ENCODE results near the gene SERPINB6. TPM values are rescaled to one million over a fixed set of nuclear protein-coding genes. Genes with fewer than 3 reads are reported as not detected.
A peak's percentile ranks its signal among the peaks of the same experiment; 100 is the strongest.

The SERPINB6 gene
- total and polyA plus RNA-seq, 9 of the 15 experiments (the other 6 are each of a cell fraction or from before 2014, with no cell fraction given): 86.6 to 211 (median 143) TPM

GRCh38 chr6:2999618-3000557 is 28.5 kb upstream of the SERPINB6 start, which contains the start of gene NQO2 (continued):
- TF ChIP-seq, protein P1, sequence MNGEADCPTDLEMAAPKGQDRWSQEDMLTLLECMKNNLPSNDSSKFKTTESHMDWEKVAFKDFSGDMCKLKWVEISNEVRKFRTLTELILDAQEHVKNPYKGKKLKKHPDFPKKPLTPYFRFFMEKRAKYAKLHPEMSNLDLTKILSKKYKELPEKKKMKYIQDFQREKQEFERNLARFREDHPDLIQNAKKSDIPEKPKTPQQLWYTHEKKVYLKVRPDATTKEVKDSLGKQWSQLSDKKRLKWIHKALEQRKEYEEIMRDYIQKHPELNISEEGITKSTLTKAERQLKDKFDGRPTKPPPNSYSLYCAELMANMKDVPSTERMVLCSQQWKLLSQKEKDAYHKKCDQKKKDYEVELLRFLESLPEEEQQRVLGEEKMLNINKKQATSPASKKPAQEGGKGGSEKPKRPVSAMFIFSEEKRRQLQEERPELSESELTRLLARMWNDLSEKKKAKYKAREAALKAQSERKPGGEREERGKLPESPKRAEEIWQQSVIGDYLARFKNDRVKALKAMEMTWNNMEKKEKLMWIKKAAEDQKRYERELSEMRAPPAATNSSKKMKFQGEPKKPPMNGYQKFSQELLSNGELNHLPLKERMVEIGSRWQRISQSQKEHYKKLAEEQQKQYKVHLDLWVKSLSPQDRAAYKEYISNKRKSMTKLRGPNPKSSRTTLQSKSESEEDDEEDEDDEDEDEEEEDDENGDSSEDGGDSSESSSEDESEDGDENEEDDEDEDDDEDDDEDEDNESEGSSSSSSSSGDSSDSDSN (IDR thresholded peaks at IDR 0.05; ENCODE audit: borderline replicate concordance in 1 of 2, low read depth in 2 of 2, low read length in 2 of 2): peak; percentile 79 to 82; a peak in 1 of 4 replicates
- TF ChIP-seq PHTF2 (CRISPR knock-in tag; IDR thresholded peaks at IDR 0.05): no peak
- no peak; the same call in 1 of the 2 replicates for TF ChIP-seq ARID4B (CRISPR knock-in tag; IDR thresholded peaks at IDR 0.05)
- peak; percentile 43; the same call in 1 of the 2 replicates for TF ChIP-seq NBN (IDR thresholded peaks at IDR 0.05; ENCODE audit: low read depth)
- TF ChIP-seq, protein P2, sequence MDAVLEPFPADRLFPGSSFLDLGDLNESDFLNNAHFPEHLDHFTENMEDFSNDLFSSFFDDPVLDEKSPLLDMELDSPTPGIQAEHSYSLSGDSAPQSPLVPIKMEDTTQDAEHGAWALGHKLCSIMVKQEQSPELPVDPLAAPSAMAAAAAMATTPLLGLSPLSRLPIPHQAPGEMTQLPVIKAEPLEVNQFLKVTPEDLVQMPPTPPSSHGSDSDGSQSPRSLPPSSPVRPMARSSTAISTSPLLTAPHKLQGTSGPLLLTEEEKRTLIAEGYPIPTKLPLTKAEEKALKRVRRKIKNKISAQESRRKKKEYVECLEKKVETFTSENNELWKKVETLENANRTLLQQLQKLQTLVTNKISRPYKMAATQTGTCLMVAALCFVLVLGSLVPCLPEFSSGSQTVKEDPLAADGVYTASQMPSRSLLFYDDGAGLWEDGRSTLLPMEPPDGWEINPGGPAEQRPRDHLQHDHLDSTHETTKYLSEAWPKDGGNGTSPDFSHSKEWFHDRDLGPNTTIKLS (IDR thresholded peaks at IDR 0.05; ENCODE audit: borderline replicate concordance, low read depth): peak; percentile 39; the same call in 1 of the 2 replicates
- TF ChIP-seq EP300 (IDR thresholded peaks at IDR 0.05; ENCODE audit: low read length): no peak
- no peak for TF ChIP-seq TCFL5 (CRISPR knock-in tag; conservative IDR thresholded peaks at IDR 0.05)
- TF ChIP-seq POLR2G (IDR thresholded peaks at IDR 0.05; ENCODE audit: low read depth, low read length): peak; percentile 96
- TF ChIP-seq ESRRB (CRISPR knock-in tag; IDR thresholded peaks at IDR 0.05; ENCODE audit: borderline replicate concordance): no peak
- TF ChIP-seq MAFG (tag; conservative IDR thresholded peaks at IDR 0.05): no peak
- TF ChIP-seq FOXM1 (IDR thresholded peaks at IDR 0.05; ENCODE audit: low read depth): no peak
- TF ChIP-seq FOXM1 (CRISPR knock-in tag; IDR thresholded peaks at IDR 0.05; ENCODE audit: low read depth): no peak; the same call in 1 of the 2 replicates
- TF ChIP-seq, protein P3, sequence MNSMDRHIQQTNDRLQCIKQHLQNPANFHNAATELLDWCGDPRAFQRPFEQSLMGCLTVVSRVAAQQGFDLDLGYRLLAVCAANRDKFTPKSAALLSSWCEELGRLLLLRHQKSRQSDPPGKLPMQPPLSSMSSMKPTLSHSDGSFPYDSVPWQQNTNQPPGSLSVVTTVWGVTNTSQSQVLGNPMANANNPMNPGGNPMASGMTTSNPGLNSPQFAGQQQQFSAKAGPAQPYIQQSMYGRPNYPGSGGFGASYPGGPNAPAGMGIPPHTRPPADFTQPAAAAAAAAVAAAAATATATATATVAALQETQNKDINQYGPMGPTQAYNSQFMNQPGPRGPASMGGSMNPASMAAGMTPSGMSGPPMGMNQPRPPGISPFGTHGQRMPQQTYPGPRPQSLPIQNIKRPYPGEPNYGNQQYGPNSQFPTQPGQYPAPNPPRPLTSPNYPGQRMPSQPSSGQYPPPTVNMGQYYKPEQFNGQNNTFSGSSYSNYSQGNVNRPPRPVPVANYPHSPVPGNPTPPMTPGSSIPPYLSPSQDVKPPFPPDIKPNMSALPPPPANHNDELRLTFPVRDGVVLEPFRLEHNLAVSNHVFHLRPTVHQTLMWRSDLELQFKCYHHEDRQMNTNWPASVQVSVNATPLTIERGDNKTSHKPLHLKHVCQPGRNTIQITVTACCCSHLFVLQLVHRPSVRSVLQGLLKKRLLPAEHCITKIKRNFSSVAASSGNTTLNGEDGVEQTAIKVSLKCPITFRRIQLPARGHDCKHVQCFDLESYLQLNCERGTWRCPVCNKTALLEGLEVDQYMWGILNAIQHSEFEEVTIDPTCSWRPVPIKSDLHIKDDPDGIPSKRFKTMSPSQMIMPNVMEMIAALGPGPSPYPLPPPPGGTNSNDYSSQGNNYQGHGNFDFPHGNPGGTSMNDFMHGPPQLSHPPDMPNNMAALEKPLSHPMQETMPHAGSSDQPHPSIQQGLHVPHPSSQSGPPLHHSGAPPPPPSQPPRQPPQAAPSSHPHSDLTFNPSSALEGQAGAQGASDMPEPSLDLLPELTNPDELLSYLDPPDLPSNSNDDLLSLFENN (IDR thresholded peaks at IDR 0.05; ENCODE audit: low read depth in 2 of 2, low read length in 2 of 2): peak in 1 of 2 experiments; percentile 58; a peak in 1 of 4 replicates

All from K562 (cell line).